T-helper 17 cell (primary cell): ENCODE measurements around the gene TCF23. TPM values are rescaled to one million over a fixed set of nuclear protein-coding genes. Genes with fewer than 3 reads are reported as not detected.
"Not testable (repeated sequence)": the region's sequence is repeated elsewhere in the genome, so short reads cannot be mapped to it uniquely, and the experiment has no call there.

Experiments
- ATAC-seq: fragments of 150-1000 bp; cut with Tn5 transposase; 2 replicates; pipeline ENCODE4 v1.10.0; 2021; ENCODE audit warnings: mild to moderate bottlenecking, moderate library complexity
- DNase-seq, 3 donors: peaks; one replicate each; pipeline versions ENCODE4 v3.0.0 to v3.0.0-alpha.2; 2020 to 2021
- H3K9me3 ChIP-seq: one replicate; pipeline ENCODE4 v1.7.0; 2013; ENCODE audit warnings: low read length, mild to moderate bottlenecking; ENCODE audit not compliant: control insufficient read depth, poor library complexity, severe bottlenecking
- H3K27ac Mint-ChIP-seq: one replicate; pipeline ENCODE4 v1.8.0; 2022; ENCODE audit warnings: mild to moderate bottlenecking, moderate library complexity, mixed read lengths
- H3K27me3 Mint-ChIP-seq: one replicate; pipeline ENCODE4 v1.8.0; 2022; ENCODE audit warnings: mixed read lengths
- H3K36me3 Mint-ChIP-seq: one replicate; pipeline ENCODE4 v1.8.0; 2022; ENCODE audit warnings: low read depth, mixed read lengths
- H3K4me1 Mint-ChIP-seq: one replicate; pipeline ENCODE4 v1.8.0; 2022; ENCODE audit warnings: mild to moderate bottlenecking, mixed read lengths
- H3K4me3 Mint-ChIP-seq: one replicate; pipeline ENCODE4 v1.8.0; 2022; ENCODE audit warnings: mild to moderate bottlenecking, moderate library complexity, mixed read lengths
- total RNA-seq, 4 donors: library from RNA in 2 of 4; stranded (reverse) in 2 of 4; gene quantifications; one replicate each; pipeline ENCODE4 v1.2.3 and lab custom pipeline; 2022 to 2026

The TCF23 gene
- total RNA-seq, 2 donors from 2014 or later = not detected

DNA sequence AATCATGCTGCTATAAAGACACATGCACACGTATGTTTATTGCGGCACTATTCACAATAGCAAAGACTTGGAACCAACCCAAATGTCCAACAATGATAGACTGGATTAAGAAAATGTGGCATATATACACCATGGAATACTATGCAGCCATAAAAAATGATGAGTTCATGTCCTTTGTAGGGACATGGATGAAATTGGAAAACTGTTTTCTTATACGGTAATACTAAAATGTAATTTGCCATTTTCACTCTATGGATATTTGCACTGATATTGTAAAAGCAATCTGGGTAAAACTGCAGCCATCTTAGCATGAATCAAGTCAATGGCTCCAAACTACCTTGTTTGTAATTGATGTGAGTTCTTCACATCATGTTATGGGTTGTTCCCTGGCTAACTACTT, 47.0 kb downstream of the TCF23 start:
- not testable (repeated sequence) for ATAC-seq, H3K27ac Mint-ChIP-seq, H3K27me3 Mint-ChIP-seq, DNase-seq, H3K4me3 Mint-ChIP-seq, H3K36me3 Mint-ChIP-seq, H3K9me3 ChIP-seq
- peaks cover 12% of the 10 kb centered on the region for H3K4me1 Mint-ChIP-seq

DNA sequence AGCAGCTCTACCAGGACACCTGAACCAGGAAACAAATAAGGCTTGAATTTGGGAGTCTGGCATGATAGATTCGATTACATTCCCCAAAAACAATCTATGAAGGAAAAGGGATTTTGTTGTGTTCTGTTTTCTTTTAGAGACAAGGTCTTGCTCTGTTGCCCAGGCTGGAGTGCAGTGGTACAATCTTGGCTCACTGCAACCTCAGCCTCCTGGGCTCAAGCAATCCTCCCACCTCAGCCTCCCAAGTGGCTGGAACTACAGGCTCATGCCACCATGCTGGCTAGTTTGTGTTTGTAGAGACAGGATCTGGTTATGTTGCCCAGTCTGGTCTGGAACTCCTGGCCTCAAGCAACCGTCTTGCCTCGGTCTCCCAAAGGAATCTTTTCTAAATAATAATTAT, 49.3 kb downstream of the TCF23 start:
- not testable (repeated sequence) for H3K4me1 Mint-ChIP-seq, H3K27ac Mint-ChIP-seq, H3K9me3 ChIP-seq, H3K27me3 Mint-ChIP-seq, ATAC-seq, DNase-seq, H3K4me3 Mint-ChIP-seq, H3K36me3 Mint-ChIP-seq

DNA sequence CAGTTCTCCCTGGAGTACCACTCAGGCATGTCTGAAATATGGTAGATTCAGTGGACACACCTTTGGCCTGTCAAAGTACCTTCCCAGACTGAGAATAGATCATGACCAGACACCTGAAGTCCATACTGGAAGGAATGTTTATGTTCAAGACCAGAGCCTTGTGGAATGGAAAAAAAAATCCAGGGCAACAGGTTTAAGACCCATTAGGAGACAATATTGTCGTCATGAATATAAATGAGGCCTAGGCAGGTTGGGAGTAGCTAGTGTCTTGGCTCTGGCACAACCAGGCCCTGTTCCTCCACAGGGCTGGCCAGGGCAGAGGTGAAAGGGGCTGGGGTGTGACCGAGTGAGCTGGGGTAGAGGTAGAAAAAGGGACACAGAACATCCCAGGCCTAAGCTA, 49.8 kb downstream of the TCF23 start:
- Mint-ChIP-seq H3K27ac (no peak overlapping the region), H3K4me1 (peaks cover 7% of the 10 kb centered on the region), H3K36me3 (peaks cover 7% of the 10 kb centered on the region), H3K4me3 (peak overlapping the region; percentile 51), H3K27me3 (no peaks in the 10 kb centered on the region)
- no peaks in the 10 kb centered on the region for H3K9me3 ChIP-seq
- ATAC-seq (no peak), DNase-seq (no peak)

DNA sequence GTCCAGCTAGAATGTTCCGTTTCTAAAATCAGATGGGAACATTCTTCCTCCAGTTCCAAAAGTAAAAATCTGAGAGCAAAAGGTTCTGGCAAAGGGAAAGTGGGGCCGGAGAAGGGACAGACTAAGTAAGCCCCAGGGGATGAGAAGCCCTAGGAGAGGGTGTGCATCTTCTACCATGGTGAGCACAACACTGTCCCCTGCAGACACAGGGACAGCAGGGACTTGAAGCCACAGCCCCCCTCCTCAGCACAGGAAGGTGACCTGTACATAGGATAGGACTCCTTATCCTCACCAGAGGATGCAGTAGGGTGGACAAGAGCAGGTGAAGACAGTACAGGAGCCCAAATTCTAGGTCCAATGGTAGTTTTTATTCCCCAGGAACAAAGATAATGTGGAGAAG, 50.4 kb downstream of the TCF23 start:
- Mint-ChIP-seq H3K4me1 (peaks cover 9% of the 10 kb centered on the region), H3K4me3 (peak overlapping the region; percentile 51), H3K36me3 (peaks cover 7% of the 10 kb centered on the region), H3K27me3 (no peaks in the 10 kb centered on the region), H3K27ac (peak overlapping the region; percentile 80)
- ATAC-seq (no peak), DNase-seq (no peak)
- H3K9me3 ChIP-seq = no peaks in the 10 kb centered on the region

DNA sequence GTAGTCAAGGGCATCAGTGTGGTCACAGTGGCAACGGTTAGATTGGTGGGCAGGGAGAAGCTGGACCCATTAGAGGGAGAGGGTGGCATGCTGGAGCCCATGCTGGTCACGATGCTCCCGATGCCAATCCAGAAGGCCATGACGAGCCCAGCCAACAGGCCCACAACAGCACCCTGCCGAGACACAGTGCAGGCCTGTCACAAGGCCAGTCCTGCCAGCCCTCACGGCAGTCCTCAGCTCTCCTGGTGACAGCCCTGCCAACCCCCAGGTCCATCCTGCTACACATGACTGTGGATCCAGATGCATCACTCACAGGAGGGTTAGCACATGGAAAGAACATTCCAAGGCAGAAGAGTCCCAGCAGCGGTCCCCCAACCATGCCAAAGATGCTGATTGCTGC, 52.9 kb downstream of the TCF23 start:
- peak overlapping the region; percentile 53 for H3K27ac Mint-ChIP-seq
- ATAC-seq (no peak), DNase-seq (no peak)
- no peak overlapping the region for H3K4me3 Mint-ChIP-seq
- peaks cover 26% of the 10 kb centered on the region for H3K4me1 Mint-ChIP-seq
- no peaks in the 10 kb centered on the region for H3K27me3 Mint-ChIP-seq
- H3K9me3 ChIP-seq = no peaks in the 10 kb centered on the region
- H3K36me3 Mint-ChIP-seq = peaks cover 14% of the 10 kb centered on the region

DNA sequence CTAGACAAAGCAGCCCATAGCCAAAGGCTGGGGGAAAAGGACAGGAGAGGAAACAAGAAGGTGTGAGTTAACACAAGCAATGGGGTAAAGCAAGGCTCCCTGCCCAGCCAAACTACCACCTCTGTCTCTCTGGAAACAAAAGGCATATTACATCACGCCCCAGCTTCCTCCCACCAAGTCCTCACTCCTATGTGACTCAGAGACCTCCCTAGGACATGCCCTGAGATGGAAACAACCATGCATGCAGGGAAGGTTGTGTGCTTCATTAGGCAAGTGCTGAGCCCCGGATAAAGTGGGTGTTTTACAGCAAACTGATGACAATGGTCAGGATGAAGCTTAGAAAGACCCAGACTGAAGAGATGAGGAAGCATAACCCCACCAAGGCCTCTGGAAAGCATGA, 54.0 kb downstream of the TCF23 start:
- Mint-ChIP-seq H3K36me3 (peaks cover 19% of the 10 kb centered on the region), H3K4me3 (no peak overlapping the region), H3K4me1 (peaks cover 33% of the 10 kb centered on the region), H3K27me3 (no peaks in the 10 kb centered on the region), H3K27ac (no peak overlapping the region)
- no peak for DNase-seq
- ATAC-seq = no peak
- H3K9me3 ChIP-seq = no peaks in the 10 kb centered on the region

DNA sequence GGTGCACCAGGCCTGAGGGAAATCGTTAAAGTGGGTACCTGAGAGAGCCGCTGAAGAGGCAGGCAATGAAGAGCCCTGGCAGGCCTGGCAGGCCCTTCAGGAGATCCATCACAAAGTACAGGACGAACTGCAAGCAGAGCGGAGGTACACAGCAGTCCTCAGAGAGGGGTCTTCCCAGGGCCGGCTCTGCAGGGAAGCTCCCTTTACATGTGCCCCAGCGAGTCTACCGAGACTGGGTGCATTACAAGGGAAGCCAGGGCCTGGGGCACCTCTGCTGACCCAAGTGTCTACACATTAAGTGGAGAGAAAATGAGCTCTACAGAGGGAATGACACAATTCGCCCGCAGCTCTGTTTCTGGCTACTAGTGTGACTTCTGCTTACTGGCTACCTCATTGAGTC, 54.9 kb downstream of the TCF23 start:
- H3K4me1 Mint-ChIP-seq = peaks cover 28% of the 10 kb centered on the region
- no peak for DNase-seq
- no peak for ATAC-seq
- no peaks in the 10 kb centered on the region for H3K9me3 ChIP-seq
- no peaks in the 10 kb centered on the region for H3K27me3 Mint-ChIP-seq
- peak overlapping the region; percentile 92 for H3K27ac Mint-ChIP-seq
- no peak overlapping the region for H3K4me3 Mint-ChIP-seq
- peaks cover 18% of the 10 kb centered on the region for H3K36me3 Mint-ChIP-seq

DNA sequence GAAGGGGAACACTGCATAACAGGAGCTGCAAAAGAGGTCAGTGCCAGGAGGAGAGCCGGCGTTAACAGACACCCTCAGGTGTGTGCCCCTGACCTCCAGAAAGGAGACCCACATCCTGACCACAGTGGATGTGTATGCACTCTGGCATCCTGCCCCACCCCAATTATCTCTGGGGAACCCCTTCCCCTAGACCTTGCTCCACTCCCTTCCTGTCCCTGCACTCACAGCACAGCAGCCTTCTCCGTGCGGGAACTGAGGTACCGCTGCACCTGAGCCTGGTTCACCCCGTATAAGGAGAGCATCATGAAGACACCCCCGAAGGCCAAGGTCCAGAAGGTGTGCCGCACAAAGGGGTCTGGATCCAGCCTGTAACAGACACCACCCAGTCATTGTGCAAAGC, 55.8 kb downstream of the TCF23 start:
- DNase-seq = no peak
- Mint-ChIP-seq H3K36me3 (peaks cover 17% of the 10 kb centered on the region), H3K27ac (peak overlapping the region; percentile 92), H3K4me3 (peak overlapping the region; percentile 47), H3K27me3 (no peaks in the 10 kb centered on the region), H3K4me1 (peaks cover 31% of the 10 kb centered on the region)
- H3K9me3 ChIP-seq = no peaks in the 10 kb centered on the region
- peak; percentile 36 for ATAC-seq

DNA sequence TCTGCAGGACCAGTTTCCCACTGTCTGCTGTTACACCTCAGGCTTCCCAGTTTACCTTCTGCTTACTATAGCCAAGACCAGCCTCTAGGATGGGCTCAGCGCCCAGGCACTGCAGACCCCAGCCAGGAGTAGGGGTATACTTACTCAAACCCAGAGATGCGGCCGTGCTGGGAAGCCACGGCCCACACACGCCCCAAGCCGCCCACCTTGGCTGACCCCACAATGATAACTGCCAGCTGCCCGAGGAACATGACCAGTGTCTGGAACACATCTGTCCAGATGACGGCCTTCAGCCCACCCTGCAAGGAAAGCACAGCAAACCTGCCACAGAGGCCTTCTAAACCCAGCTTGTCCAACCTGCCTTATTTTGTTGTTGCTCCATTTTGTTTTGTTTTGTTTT, 56.4 kb downstream of the TCF23 start:
- peak overlapping the region; percentile 92 for H3K27ac Mint-ChIP-seq
- DNase-seq (no peak), ATAC-seq (no peak)
- H3K36me3 Mint-ChIP-seq = peaks cover 15% of the 10 kb centered on the region
- H3K9me3 ChIP-seq = no peaks in the 10 kb centered on the region
- peaks cover 37% of the 10 kb centered on the region for H3K4me1 Mint-ChIP-seq
- peak overlapping the region; percentile 79 for H3K4me3 Mint-ChIP-seq
- no peaks in the 10 kb centered on the region for H3K27me3 Mint-ChIP-seq

DNA sequence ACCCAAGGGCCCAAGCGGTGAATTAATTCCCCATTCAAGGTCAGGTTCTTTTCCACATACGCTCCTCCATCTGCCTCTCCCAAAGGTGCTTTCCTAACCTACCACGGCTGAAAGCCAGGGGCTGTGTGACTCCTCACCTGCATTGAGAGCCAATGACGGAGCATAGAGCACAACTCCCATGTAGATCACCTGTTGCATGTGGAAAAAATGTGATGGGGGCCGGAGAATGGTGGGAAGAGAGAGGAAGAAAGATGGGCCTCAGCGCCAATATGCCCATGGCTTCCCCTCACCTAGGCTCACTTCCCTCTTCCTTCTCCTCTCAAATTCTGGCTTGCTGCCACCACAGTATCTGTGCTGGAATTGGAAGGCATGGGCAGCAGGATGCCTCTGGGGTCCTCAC, 57.5 kb downstream of the TCF23 start:
- DNase-seq = no peak
- H3K4me1 Mint-ChIP-seq = peaks cover 40% of the 10 kb centered on the region
- H3K9me3 ChIP-seq = no peaks in the 10 kb centered on the region
- peak overlapping the region; percentile 92 for H3K27ac Mint-ChIP-seq
- H3K36me3 Mint-ChIP-seq = peaks cover 14% of the 10 kb centered on the region
- peak overlapping the region; percentile 15 for H3K4me3 Mint-ChIP-seq
- ATAC-seq = no peak
- H3K27me3 Mint-ChIP-seq = no peaks in the 10 kb centered on the region

Other genes with a start within 250 kb of the TCF23 start
- 1 to 10 TPM; 5.0 to 5.8 TPM for gene MAPRE3, start 178.4 kb upstream of the TCF23 start, total RNA-seq
- 10 to 100 TPM; 42.4 to 47.3 TPM for gene TMEM214, start 116.0 kb upstream of the TCF23 start, total RNA-seq
- gene AGBL5, start 97.3 kb upstream of the TCF23 start, total RNA-seq = 10 to 100 TPM in 1 of 2 donors, 1 to 10 TPM in 1; 8.9 to 10.7 TPM
- 100 to 1,000 TPM; 284 to 371 TPM for gene OST4, start 77.3 kb upstream of the TCF23 start, total RNA-seq
- gene EMILIN1, start 70.4 kb upstream of the TCF23 start, total RNA-seq = 1 to 10 TPM in 1 of 2 donors, under 1 TPM in 1; 0.32 to 1.7 TPM
- 1 to 10 TPM; 4.5 to 5.4 TPM for gene KHK, start 62.2 kb upstream of the TCF23 start, total RNA-seq
- not detected for gene CGREF1, start 29.9 kb upstream of the TCF23 start, total RNA-seq
- under 1 TPM; 0.65 to 0.94 TPM for gene ABHD1, start 25.2 kb upstream of the TCF23 start, total RNA-seq
- gene PREB, start 14.4 kb upstream of the TCF23 start, total RNA-seq = 10 to 100 TPM; 25.6 to 27.1 TPM
- gene PRR30, start 9.6 kb upstream of the TCF23 start, total RNA-seq = not detected
- gene ATRAID, start 63.0 kb downstream of the TCF23 start, total RNA-seq = 10 to 100 TPM; 59.7 to 76.8 TPM
- gene SLC5A6, start 63.3 kb downstream of the TCF23 start, total RNA-seq = 100 to 1,000 TPM; 147 to 190 TPM
- 10 to 100 TPM; 27.2 to 30.0 TPM for gene CAD, start 68.4 kb downstream of the TCF23 start, total RNA-seq
- under 1 TPM in 1 of 2 donors, not detected in 1; 0.13 TPM for gene SLC30A3, start 114.0 kb downstream of the TCF23 start, total RNA-seq
- not detected for gene DNAJC5G, start 126.4 kb downstream of the TCF23 start, total RNA-seq
- gene TRIM54, start 133.4 kb downstream of the TCF23 start, total RNA-seq = not detected
- gene UCN, start 159.4 kb downstream of the TCF23 start, total RNA-seq = 1 to 10 TPM; 1.5 to 1.6 TPM
- 10 to 100 TPM; 46.5 to 48.6 TPM for gene MPV17, start 174.1 kb downstream of the TCF23 start, total RNA-seq
- gene GTF3C2, start 207.8 kb downstream of the TCF23 start, total RNA-seq = 10 to 100 TPM; 52.2 to 70.2 TPM
- 10 to 100 TPM; 29.8 to 33.2 TPM for gene EIF2B4, start 221.3 kb downstream of the TCF23 start, total RNA-seq
- gene SNX17, start 221.6 kb downstream of the TCF23 start, total RNA-seq = 10 to 100 TPM; 75.7 to 80.3 TPM
- 10 to 100 TPM; 22.4 to 24.6 TPM for gene ZNF513, start 231.7 kb downstream of the TCF23 start, total RNA-seq